ENCODE measurements around the gene RBBP8NL.

The RBBP8NL gene

DNA sequence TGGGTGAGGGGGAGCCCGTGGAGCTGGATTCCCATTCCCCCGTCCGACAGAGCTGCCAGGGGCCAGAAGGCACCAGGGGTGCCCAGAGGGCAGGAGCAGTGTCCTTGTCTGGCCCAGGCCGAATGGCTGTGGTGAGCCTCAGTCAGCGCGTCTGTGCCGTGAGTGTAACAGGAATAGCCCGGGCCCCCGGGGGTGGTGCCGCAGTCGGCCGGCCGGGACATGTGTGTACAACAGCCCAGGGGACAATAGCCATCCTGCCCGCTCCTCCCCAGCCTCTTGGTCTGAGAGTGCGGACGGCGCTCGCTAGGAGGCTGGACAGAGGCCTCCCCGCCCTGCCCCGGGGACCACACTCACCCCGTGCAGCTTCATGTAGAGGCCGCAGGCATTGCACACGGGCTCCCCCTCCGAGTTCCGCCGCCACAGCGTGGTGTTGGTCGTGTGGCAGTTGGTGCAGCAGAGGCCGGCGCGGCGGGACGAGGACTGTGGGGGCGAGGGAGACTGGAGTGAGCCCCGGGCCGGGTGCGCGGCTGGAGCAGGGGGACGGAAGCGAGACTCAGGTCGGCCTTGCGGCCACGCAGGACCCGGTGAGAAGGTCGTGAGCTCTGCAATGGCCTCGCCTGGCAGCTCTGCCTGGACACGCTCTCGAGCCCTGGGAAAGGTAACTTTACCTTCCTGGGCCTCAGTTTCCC, 38.9 kb upstream of the RBBP8NL start:
- no peak for ATAC-seq
- H3K27ac Mint-ChIP-seq = no peak overlapping the region
- no peak overlapping the region for H3K4me3 Mint-ChIP-seq
- no peaks in the 10 kb centered on the region for H3K36me3 Mint-ChIP-seq (ENCODE audit: low read depth)
- DNase-seq = no peak
- no peaks in the 10 kb centered on the region for H3K9me3 Mint-ChIP-seq
- peaks cover 9% of the 10 kb centered on the region for H3K27me3 Mint-ChIP-seq
- no peaks in the 10 kb centered on the region for H3K4me1 Mint-ChIP-seq

DNA sequence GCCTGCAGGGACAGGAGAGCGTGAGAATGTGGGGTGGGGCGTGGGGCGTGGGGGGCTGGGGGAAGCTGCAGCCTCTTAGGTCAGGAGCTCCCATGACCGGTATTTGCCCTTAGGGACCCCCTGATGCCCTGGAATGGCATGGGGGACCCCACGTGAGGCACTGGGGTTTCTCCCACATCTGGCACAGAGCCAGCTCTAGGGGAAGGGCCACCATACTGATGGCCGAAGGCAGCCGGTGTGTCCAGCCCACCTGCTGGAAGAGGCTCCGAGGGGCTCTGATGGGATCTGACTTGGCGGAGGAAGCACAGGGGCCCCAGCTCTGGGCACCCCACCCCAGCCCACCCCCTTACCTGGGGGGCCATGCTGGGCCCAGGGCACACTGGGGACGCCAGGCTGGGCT, 37.7 kb upstream of the RBBP8NL start:
- DNase-seq (no peak), ATAC-seq (no peak)
- H3K4me3 Mint-ChIP-seq = no peak overlapping the region
- no peak overlapping the region for H3K27ac Mint-ChIP-seq
- H3K27me3 Mint-ChIP-seq = peaks cover 6% of the 10 kb centered on the region
- H3K36me3 Mint-ChIP-seq (ENCODE audit: low read depth) = no peaks in the 10 kb centered on the region
- H3K4me1 Mint-ChIP-seq = no peaks in the 10 kb centered on the region
- no peaks in the 10 kb centered on the region for H3K9me3 Mint-ChIP-seq

DNA sequence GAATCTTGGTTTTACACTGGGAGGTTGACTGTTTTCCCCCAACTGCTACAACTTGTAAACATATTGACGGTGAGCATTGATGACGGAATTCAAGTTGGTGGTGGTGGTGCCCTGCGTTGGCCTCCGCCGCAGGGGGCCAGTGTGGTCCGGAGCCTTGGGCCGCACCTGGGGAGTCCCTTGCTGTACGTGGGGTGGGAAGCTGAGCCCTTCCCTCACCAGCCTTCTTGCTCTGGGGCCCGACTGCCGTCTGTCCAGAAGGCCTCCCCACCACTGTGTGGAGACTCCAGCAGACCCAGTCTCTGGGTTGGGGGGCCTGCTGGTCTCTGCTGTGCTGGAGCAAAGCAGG, 37.1 kb upstream of the RBBP8NL start:
- no peak for ATAC-seq
- Mint-ChIP-seq H3K4me3 (no peak overlapping the region), H3K27ac (no peak overlapping the region)

DNA sequence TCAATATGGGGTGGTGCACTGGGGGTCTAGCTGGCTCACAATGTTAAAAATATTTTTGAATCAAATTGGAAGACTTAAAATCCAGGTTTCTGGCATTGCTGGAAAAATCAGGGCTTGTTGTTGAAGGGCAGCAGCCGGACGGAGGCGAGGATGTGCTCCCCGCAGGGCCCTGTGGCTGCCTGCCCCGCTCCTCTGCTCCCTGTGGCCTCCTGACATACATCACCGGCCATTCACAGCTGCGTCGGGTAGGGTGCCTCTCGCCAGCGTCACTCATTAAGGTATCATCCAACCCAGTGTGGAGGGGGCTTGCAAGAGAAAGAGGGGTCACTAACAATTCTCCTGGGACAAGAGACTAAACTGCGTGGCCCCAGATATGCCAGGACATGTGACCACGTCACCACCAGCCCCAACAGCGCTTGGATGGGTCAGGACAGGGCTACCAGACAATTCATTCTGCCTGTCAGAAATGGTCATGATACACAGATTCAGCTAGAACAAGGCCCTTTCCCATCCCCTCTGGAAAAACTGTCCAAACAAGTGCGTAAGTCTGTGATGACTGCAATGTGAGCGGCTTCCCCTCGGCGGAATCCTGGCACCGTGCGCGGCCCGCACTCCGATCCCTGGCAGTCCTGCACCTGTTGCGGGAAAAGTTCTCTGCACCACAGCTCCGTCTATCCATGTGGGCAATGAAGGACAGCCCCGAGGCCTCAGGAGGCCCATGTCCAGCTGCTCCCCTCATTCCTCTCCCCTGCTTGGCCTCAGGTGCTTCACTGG, 36.5 kb upstream of the RBBP8NL start:
- H3K9me3 Mint-ChIP-seq = no peaks in the 10 kb centered on the region
- no peak for ATAC-seq
- H3K4me1 Mint-ChIP-seq = no peaks in the 10 kb centered on the region
- no peak for DNase-seq
- H3K36me3 Mint-ChIP-seq (ENCODE audit: low read depth) = no peaks in the 10 kb centered on the region
- H3K27me3 Mint-ChIP-seq = no peaks in the 10 kb centered on the region
- no peak overlapping the region for H3K4me3 Mint-ChIP-seq
- H3K27ac Mint-ChIP-seq = no peak overlapping the region

More for the DNA sequence above, 37.1 kb upstream of the RBBP8NL start:
- no peak for DNase-seq
- Mint-ChIP-seq H3K4me1 (no peaks in the 10 kb centered on the region), H3K27me3 (peaks cover 2% of the 10 kb centered on the region), H3K36me3 (ENCODE audit: low read depth) (no peaks in the 10 kb centered on the region), H3K9me3 (no peaks in the 10 kb centered on the region)

DNA sequence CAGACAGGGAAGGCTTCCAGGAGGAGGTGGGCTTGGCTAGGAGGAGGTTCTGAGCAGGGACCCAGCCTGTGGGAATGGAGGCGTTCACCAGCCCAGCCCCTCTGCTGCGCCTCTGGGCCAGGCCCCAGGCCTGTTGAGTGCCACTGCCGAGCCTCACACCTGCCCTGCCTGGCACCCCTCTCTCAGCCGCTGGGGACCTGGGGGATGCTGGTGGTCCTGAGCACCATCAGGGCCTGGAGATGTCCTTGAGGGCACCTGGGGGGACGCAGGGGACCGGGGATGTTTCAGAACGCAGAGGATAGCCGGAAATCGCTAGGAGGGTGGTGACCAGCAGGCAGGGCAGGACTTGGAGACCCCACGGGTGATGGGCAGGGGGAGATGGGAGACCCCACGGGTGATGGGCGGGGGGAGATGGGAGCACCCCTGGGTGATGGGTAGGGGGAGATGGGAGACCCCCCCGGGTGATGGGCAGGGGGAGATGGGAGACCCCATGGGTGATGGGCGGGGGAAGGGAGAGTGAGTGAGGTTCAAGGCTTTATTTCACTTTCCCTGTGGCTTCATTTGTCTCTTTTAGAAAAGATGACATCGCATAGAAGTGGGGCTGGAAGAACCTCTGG, 35.7 kb upstream of the RBBP8NL start:
- Mint-ChIP-seq H3K27ac (no peak overlapping the region), H3K4me3 (no peak overlapping the region), H3K9me3 (no peaks in the 10 kb centered on the region), H3K27me3 (peaks cover 2% of the 10 kb centered on the region), H3K36me3 (ENCODE audit: low read depth) (no peaks in the 10 kb centered on the region), H3K4me1 (no peaks in the 10 kb centered on the region)
- ATAC-seq (no peak), DNase-seq (no peak)

DNA sequence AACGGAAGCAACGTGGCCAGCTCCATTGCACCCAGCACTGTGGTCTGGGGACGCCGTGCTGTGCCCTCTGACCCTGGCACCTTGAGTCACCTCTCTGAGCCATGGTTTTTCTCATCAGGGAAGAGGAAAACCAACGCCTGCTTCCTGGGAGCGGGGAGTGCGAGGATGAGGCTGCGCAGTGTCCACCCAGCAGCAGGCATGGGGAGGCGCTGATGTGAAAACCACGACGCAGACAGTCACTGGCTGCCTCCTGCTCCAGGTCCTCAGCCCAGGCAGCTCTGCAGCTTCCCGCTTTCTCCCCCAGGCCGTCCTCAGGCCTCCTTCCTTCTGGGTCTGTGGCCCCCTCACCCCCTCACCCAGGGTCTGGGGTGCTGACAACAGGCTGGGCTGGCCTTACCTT, 34.5 kb upstream of the RBBP8NL start:
- ATAC-seq = no peak
- H3K27me3 Mint-ChIP-seq = peaks cover 2% of the 10 kb centered on the region
- no peaks in the 10 kb centered on the region for H3K36me3 Mint-ChIP-seq (ENCODE audit: low read depth)
- H3K27ac Mint-ChIP-seq = no peak overlapping the region
- no peak for DNase-seq
- no peak overlapping the region for H3K4me3 Mint-ChIP-seq
- no peaks in the 10 kb centered on the region for H3K9me3 Mint-ChIP-seq
- no peaks in the 10 kb centered on the region for H3K4me1 Mint-ChIP-seq

DNA sequence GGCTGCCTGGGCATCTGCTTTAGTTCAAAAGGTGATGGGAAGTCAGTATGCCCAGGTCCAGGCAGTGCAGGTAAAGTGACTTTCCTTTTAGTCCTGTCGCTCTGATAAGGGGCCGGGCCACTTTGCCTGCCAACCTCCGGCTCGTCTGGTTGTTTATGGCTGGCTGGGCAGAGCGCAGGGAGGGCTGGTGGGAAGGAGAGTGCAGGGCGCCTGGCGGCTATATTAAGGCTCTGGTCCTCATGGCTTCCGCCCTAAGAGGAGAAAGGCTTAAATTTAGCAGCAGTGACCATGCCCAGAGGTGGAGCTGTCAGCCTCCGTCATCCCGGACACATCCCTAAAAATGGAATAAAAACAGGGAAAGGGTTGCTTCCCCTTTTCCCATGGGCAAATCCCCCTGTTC, 33.8 kb upstream of the RBBP8NL start:
- no peaks in the 10 kb centered on the region for H3K4me1 Mint-ChIP-seq
- ATAC-seq = no peak
- H3K36me3 Mint-ChIP-seq (ENCODE audit: low read depth) = no peaks in the 10 kb centered on the region

DNA sequence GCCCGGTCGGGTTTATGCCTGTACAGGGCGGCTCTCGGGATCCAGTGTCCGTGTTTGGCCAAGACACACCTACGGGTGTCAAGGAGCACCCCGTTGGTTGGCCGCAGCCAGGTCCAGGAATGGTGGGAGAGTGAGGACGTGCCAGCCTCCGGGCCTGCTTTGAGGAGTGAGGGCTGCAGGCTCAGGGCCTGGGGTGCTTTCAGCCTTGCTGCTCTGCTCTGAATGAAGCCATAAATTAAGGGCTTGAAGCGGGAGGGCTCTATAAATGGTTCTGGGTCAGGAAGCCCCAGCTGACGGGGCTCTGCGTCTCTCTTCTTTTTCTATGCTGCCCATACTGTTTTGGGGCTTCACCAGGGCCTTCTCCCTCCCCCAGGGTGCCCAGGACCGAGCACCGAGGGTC, 33.3 kb upstream of the RBBP8NL start:
- H3K36me3 Mint-ChIP-seq (ENCODE audit: low read depth) = no peaks in the 10 kb centered on the region
- peaks cover 4% of the 10 kb centered on the region for H3K27me3 Mint-ChIP-seq
- H3K27ac Mint-ChIP-seq = no peak overlapping the region
- H3K4me3 Mint-ChIP-seq = no peak overlapping the region
- H3K4me1 Mint-ChIP-seq = no peaks in the 10 kb centered on the region
- DNase-seq (no peak), ATAC-seq (no peak)
- H3K9me3 Mint-ChIP-seq = no peaks in the 10 kb centered on the region

More for the DNA sequence above, 33.8 kb upstream of the RBBP8NL start:
- no peak overlapping the region for H3K27ac Mint-ChIP-seq
- DNase-seq = no peak
- H3K4me3 Mint-ChIP-seq = no peak overlapping the region
- H3K9me3 Mint-ChIP-seq = no peaks in the 10 kb centered on the region
- H3K27me3 Mint-ChIP-seq = peaks cover 3% of the 10 kb centered on the region

DNA sequence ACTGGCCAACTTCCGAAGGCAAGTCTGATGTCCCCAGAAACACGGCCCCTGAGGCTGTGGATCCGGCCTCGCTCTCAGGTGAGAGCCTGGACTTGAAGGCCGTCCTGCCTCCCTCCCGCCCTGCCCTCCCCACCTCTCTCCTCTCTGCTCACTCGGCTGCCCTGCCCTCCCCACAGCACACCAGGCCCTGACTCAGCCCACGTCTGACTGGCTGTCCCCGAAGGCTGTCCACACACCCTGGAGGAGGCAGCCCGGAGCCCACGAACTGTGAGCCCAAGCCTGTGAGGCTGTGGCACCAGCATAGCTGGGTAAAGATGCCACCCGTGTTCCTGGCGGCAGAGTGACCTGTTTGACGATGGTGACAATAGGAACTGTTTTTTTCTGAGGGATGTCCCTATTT, 32.1 kb upstream of the RBBP8NL start:
- no peak overlapping the region for H3K4me3 Mint-ChIP-seq
- DNase-seq (no peak), ATAC-seq (no peak)
- no peaks in the 10 kb centered on the region for H3K9me3 Mint-ChIP-seq
- H3K27ac Mint-ChIP-seq = no peak overlapping the region
- H3K36me3 Mint-ChIP-seq (ENCODE audit: low read depth) = no peaks in the 10 kb centered on the region
- H3K27me3 Mint-ChIP-seq = peaks cover 4% of the 10 kb centered on the region
- H3K4me1 Mint-ChIP-seq = no peaks in the 10 kb centered on the region

DNA sequence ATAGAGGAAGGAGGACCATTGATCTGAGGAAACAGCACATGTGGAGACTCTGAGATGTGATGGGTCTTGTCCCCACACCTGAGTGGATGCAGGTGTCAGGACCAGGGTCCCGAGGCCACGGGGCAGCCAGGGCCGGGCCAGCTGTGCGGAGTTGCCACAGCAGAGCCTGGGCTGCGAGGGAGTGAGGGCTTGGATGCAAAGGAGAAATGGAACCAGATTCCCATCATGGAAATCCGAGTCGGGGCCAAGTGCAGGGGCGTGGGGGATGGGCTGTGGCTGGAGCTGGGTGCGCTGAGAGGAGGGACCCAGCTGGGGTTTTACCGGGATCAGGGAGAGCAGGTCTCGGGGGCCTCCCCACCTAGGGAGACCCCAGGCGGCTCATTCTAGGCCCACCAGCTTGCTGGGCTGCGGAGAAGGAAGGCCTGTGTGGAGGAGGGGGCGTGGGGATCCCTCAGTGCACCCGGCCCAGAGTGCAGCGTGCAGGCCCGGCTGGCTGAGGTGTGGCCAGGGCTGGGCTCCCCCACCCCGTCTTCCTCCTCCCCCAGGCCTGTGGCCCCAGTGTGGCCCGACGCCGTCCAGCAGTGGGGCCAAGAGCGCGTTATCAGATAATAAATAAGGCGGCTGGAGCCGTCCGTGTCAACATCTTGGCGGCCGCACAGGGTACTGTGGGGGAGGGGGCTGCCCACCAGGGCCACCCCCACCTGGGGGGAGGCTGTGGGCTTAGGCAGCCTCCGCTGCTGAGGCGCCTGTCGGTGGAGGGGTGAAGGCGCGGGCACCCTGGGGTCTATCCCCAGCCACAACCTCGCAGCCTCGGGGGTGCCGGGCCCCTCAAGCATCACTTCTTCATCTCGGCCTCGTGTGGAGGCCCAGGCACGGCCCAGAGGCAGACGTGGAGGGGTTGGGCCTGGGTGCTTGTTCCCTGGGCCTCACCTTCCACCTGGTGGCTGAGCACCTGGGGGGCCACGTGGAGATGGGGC, 31.2 kb upstream of the RBBP8NL start:
- DNase-seq (no peak), ATAC-seq (no peak)
- Mint-ChIP-seq H3K9me3 (no peaks in the 10 kb centered on the region), H3K4me1 (no peaks in the 10 kb centered on the region), H3K36me3 (ENCODE audit: low read depth) (no peaks in the 10 kb centered on the region), H3K4me3 (no peak overlapping the region), H3K27ac (no peak overlapping the region), H3K27me3 (peaks cover 4% of the 10 kb centered on the region)

DNA sequence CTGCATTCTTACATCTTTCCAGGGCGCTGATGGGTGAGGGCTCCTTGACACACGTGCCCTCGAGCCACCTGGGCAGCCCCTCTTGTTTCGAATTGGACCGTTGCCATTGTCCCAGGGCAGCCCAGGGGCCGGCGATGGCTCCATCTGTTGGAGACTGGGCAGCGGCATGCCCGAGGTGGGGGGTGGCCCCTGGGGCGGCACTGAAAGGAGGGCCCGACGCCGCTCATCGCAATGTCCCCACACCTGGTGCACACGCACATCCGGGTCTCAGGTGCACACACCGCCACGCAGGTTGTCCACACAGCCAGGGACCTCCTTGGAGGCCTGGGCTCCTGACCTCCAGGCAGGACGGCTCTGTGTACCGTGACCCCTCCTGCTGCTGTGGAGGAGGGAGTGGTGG, 30.5 kb upstream of the RBBP8NL start:
- DNase-seq (no peak), ATAC-seq (no peak)
- no peaks in the 10 kb centered on the region for H3K9me3 Mint-ChIP-seq
- no peak overlapping the region for H3K4me3 Mint-ChIP-seq
- peaks cover 4% of the 10 kb centered on the region for H3K27me3 Mint-ChIP-seq
- no peak overlapping the region for H3K27ac Mint-ChIP-seq
- no peaks in the 10 kb centered on the region for H3K36me3 Mint-ChIP-seq (ENCODE audit: low read depth)
- H3K4me1 Mint-ChIP-seq = no peaks in the 10 kb centered on the region

DNA sequence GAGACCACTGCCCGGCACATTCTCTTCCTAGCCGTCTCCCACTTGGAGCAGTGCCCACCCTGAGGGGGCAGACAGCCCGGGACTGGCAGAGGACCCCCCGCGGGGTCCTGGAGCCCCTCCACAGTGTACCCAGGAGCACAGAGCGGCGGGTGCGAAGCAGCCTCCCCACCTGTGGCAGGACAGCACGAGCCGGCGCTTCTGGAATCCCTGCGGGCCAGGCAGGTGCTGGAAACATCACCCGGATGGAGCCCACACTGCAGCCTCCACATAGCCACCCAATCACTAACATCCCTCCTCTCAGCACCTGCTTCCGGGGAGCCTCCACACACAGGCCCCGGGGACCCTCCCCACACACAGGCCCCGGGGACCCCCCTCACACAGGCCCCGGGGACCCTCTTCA, 29.8 kb upstream of the RBBP8NL start:
- no peaks in the 10 kb centered on the region for H3K4me1 Mint-ChIP-seq
- ATAC-seq = no peak
- H3K9me3 Mint-ChIP-seq = no peaks in the 10 kb centered on the region
- no peak overlapping the region for H3K27ac Mint-ChIP-seq
- H3K27me3 Mint-ChIP-seq = peaks cover 4% of the 10 kb centered on the region
- H3K36me3 Mint-ChIP-seq (ENCODE audit: low read depth) = no peaks in the 10 kb centered on the region
- no peak overlapping the region for H3K4me3 Mint-ChIP-seq
- no peak for DNase-seq

DNA sequence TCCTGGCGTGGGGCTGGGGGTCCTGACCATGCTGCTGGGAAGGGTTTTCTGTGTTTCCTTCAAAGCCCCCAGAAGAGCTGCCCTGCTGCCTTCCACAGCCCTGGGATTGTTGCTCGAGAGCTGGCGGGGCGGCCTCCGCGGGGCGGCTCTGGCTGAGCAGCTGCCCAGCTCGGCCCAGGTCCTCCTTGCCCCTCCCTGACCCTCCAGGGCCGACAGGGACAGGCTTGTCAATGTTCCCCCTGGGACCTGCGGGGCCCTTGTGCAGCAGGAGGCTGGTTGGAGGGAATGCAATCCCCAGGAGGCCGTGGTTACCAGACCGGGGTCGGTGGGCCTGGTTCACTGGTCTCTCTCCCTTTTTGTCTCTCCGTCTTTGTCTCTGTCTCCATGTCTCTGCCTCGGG, 28.6 kb upstream of the RBBP8NL start:
- H3K9me3 Mint-ChIP-seq = no peaks in the 10 kb centered on the region
- DNase-seq = no peak
- peaks cover 4% of the 10 kb centered on the region for H3K27me3 Mint-ChIP-seq
- H3K4me3 Mint-ChIP-seq = no peak overlapping the region
- H3K27ac Mint-ChIP-seq = no peak overlapping the region
- no peaks in the 10 kb centered on the region for H3K36me3 Mint-ChIP-seq (ENCODE audit: low read depth)
- H3K4me1 Mint-ChIP-seq = no peaks in the 10 kb centered on the region
- ATAC-seq = no peak

DNA sequence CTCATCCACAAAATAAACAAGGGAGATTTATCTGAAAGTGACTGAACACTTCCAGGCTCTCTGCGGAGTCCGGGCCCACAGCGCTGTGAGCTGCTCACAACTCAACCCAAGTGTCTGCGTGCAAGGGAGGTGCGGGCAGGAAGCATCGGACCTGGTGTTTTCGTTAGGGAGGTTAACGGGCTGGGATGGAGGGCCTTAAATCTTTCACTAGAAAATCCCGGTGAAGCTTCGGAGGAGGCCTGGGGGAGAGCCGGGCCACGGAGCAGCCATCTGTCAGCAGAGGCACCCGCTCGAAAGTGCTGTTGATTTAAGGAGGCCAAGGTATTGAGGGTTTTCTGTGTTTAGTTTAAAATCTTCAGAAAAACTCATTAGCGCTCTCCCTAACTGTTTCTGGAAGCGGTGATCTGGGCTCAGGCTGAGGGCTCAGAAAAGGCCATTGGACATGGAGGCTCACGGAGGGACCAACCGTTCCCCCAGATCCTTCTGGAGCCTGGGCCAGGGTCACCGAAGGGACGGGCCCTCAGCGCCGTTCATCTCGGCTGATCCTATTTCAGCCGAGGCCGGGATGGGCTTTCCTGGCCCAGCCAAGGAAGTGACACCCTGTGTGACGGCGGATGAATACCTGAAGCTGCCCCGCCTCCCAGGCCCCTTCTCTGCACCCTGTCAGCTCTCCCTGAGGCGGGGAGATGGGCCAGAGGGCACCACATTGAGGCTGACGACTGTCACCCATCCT, 27.7 kb upstream of the RBBP8NL start:
- no peak for DNase-seq
- Mint-ChIP-seq H3K27me3 (peaks cover 4% of the 10 kb centered on the region), H3K4me3 (no peak overlapping the region), H3K36me3 (ENCODE audit: low read depth) (no peaks in the 10 kb centered on the region), H3K4me1 (no peaks in the 10 kb centered on the region), H3K9me3 (no peaks in the 10 kb centered on the region), H3K27ac (no peak overlapping the region)
- ATAC-seq = no peak
